Activated naive CD4-positive, alpha-beta T cell treated with anti-CD3 and anti-CD28 coated beads, Interleukin-2, amount 50 U/mL, for 72 hours (primary cell): ENCODE results near the gene OR4E2. TPM values are rescaled to one million over a fixed set of nuclear protein-coding genes. Genes with fewer than 3 reads are reported as not detected.
"Not testable (repeated sequence)": the region's sequence is repeated elsewhere in the genome, so short reads cannot be mapped to it uniquely, and the experiment has no call there.

ENCODE experiments used
- ATAC-seq, 2 donors: fragments of 150-1000 bp; cut with Tn5 transposase; 2 replicates each; pipeline ENCODE4 v1.10.0; 2021; ENCODE audit warnings: mild to moderate bottlenecking in 2 of 2, moderate library complexity in 2 of 2
- DNase-seq, 2 donors: peaks; one replicate each; pipeline ENCODE4 v3.0.0; 2021 to 2022; ENCODE audit warnings: low spot score in 2 of 2
- H3K27ac Mint-ChIP-seq, 2 donors: one replicate each; pipeline ENCODE4 v1.8.0; 2022; ENCODE audit warnings: mild to moderate bottlenecking in 2 of 2, mixed read lengths in 2 of 2
- H3K36me3 Mint-ChIP-seq, 2 donors: one replicate each; pipeline ENCODE4 v1.8.0; 2022; ENCODE audit warnings: mixed read lengths in 2 of 2
- H3K9me3 Mint-ChIP-seq, 2 donors: one replicate each; pipeline ENCODE4 v1.8.0; 2022; ENCODE audit warnings: mixed read lengths in 2 of 2
- total RNA-seq, 2 donors: library from RNA; stranded (reverse); gene quantifications; one replicate each; pipeline ENCODE4 v1.2.3, GENCODE V29; 2022

OR4E2 gene
- total RNA-seq, 2 donors from 2014 or later: 0.12 TPM; not detected in 1

DNA sequence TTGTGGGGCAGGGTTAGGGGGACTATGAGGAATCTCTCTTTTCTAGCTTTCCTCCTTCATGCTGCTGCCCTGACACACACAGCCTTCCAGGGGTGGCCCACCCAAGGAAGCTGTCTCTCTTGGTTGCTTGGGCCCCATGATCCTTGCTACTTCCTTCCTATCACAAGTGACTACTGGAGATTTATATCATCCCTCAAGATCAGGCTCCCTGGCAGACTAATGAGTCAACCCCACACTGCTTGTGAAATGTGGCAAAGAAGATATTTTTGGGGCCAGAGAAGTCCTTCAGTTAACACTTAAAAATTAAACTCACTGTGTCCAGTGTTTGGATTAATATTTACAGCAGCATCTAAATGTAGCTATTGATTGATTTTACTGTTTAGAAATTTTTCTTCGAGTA, 18.5 kb downstream of the OR4E2 start:
- Mint-ChIP-seq H3K9me3 (peaks cover 4 to 7% of the 10 kb centered on the region in 2 donors), H3K27ac (no peak overlapping the region), H3K36me3 (no peaks in the 10 kb centered on the region)
- DNase-seq (no peak), ATAC-seq (no peak)

GRCh38 chr14:21673718-21674117, 20.1 kb downstream of the OR4E2 start, which contains the start of gene OR4E1:
Gene OR4E1, minus strand, starts transcription at chr14:21673818. Its CDS starts 2,883 bp downstream, at chr14:21670935.
- H3K9me3 Mint-ChIP-seq: peaks cover 4 to 7% of the 10 kb centered on the region in 2 donors
- ATAC-seq (no peak), DNase-seq (no peak)
- no peaks in the 10 kb centered on the region for H3K36me3 Mint-ChIP-seq
- H3K27ac Mint-ChIP-seq: no peak within 1 kb of the TSS

DNA sequence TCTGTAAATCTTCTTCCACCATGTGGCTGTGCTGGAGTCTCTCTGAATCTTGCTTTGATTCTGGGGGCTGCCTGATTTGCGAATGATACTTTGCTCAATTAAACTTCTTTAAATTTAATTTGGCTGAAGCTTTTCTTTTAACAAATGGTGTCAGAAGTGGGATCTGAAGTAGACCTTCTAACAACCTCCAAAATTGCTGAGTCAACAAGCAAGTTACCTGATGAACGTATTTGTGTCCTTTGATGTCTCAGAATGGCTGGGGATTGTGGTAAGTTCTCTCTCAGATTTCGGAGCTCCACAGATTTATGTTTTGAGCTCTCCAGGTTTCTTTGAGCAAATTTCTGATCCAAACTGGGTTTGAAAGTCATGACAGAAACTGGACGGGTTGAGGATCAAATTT, 21.9 kb downstream of the OR4E2 start:
- Mint-ChIP-seq H3K27ac (no peak overlapping the region), H3K9me3 (peaks cover 4 to 7% of the 10 kb centered on the region in 2 donors), H3K36me3 (no peaks in the 10 kb centered on the region)
- no peak for DNase-seq
- ATAC-seq: no peak

GRCh38 chr14:21680072-21680471, 26.4 kb downstream of the OR4E2 start:
- Mint-ChIP-seq H3K36me3 (no peaks in the 10 kb centered on the region), H3K9me3 (peaks cover 4 to 7% of the 10 kb centered on the region in 2 donors), H3K27ac (no peak overlapping the region)
- no peak for ATAC-seq
- no peak for DNase-seq

- Mint-ChIP-seq H3K36me3 (no peaks in the 10 kb centered on the region), H3K9me3 (no peaks in the 10 kb centered on the region), H3K27ac (no peak overlapping the region)
- no peak for DNase-seq
- ATAC-seq: no peak
Measured at GRCh38 chr14:21686468-21686867, 32.8 kb downstream of the OR4E2 start.

- ATAC-seq (no peak), DNase-seq (no peak)
- no peaks in the 10 kb centered on the region for H3K36me3 Mint-ChIP-seq
- H3K9me3 Mint-ChIP-seq: no peaks in the 10 kb centered on the region
- no peak overlapping the region for H3K27ac Mint-ChIP-seq
Measured at GRCh38 chr14:21694425-21694824, 40.8 kb downstream of the OR4E2 start.

- H3K36me3 Mint-ChIP-seq, DNase-seq, ATAC-seq, H3K9me3 Mint-ChIP-seq, H3K27ac Mint-ChIP-seq: not testable (repeated sequence)
Measured at GRCh38 chr14:21697662-21698061, 44.0 kb downstream of the OR4E2 start.

GRCh38 chr14:21698538-21698937, 44.9 kb downstream of the OR4E2 start:
- ATAC-seq, H3K9me3 Mint-ChIP-seq, DNase-seq, H3K36me3 Mint-ChIP-seq, H3K27ac Mint-ChIP-seq: not testable (repeated sequence)

- no peaks in the 10 kb centered on the region for H3K9me3 Mint-ChIP-seq
- H3K27ac Mint-ChIP-seq: no peak overlapping the region
- ATAC-seq: no peak
- no peaks in the 10 kb centered on the region for H3K36me3 Mint-ChIP-seq
- no peak for DNase-seq
Measured at GRCh38 chr14:21699551-21699950, 45.9 kb downstream of the OR4E2 start.

- ATAC-seq: no peak
- H3K36me3 Mint-ChIP-seq: peaks cover 0 to 6% of the 10 kb centered on the region in 2 donors
- H3K27ac Mint-ChIP-seq: no peak overlapping the region
- no peak for DNase-seq
- H3K9me3 Mint-ChIP-seq: no peaks in the 10 kb centered on the region
Measured at GRCh38 chr14:21702316-21702715, 48.7 kb downstream of the OR4E2 start.

DNA sequence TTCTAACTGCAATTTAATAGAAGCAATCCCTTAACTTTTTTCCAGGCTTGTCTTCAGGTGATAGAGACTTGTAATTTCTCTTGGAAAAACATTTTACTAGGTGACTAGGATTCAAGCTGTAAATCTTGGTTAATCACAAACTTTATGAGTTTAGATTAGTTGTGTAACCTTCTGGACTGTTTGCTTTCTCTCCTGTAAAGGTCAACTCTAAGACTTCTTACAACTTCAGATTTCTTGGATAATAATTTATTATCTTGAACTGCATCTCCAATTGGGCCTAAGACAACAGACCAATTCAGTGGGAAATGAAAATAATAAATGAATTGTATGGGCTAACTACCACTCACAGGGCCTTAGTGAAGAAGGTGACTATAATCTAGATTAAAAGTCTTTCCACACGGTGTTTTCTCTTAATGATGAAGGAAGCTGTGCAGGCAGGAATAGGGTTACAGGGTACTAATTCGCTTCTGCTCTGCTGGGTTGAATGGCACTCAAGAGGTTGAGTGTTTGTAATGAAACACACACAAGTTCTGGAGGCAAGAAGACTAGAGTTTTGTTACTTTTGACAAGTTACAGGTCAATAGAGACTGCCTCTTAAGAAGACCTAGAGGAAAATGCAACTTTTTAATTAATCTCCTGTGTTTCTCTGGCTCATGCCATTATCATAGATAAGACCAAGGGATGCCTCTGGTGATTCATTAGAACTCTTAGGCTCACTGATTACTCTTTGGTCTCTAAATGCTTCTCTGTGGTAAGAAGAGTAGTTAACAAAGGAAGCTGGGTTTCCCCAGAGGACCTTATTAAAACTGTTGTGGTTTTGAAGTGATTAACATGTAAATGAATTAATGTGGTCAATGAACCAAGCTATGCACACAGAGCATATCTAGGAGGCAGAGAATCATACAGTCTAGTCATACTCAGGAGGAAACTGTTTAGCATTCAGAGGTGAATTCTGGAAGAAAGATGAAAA, 50.0 kb downstream of the OR4E2 start:
- Mint-ChIP-seq H3K36me3 (peaks cover 0 to 6% of the 10 kb centered on the region in 2 donors), H3K27ac (peak overlapping the region in 1 of 2 donors; percentile 46), H3K9me3 (no peaks in the 10 kb centered on the region)
- ATAC-seq: peak; percentile 93 to 95
- DNase-seq: no peak

GRCh38 chr14:21704338-21704737, 50.7 kb downstream of the OR4E2 start:
- Mint-ChIP-seq H3K36me3 (peaks cover 0 to 6% of the 10 kb centered on the region in 2 donors), H3K27ac (peak overlapping the region in 1 of 2 donors; percentile 46), H3K9me3 (no peaks in the 10 kb centered on the region)
- DNase-seq (no peak), ATAC-seq (peak; percentile 30 to 75)

GRCh38 chr14:21711360-21711961, 57.8 kb downstream of the OR4E2 start:
- Mint-ChIP-seq H3K27ac (peak overlapping the region in 1 of 2 donors; percentile 60), H3K36me3 (peaks cover 0 to 5% of the 10 kb centered on the region in 2 donors), H3K9me3 (no peaks in the 10 kb centered on the region)
- peak; percentile 63 to 66 for ATAC-seq
- peak in 1 of 2 donors; percentile 31 for DNase-seq

DNA sequence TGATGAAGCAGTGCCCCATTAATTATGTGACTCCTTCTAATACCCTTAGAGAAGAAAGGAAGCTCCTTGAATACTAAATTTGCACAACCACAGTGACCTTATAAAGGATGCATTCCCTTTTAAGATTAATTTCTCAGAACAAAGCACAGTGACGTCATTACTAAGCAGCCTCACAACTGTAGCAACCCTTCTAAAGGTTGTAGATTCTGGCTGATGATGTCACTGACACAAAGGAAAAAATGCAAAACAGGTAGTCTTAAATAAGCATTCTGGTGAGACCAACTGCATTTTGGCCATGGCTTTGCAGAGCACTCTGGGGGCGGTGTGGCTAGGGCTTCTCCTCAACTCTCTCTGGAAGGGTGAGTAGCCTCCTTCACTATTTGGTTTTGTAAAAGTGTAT, 58.4 kb downstream of the OR4E2 start:
- H3K27ac Mint-ChIP-seq: peak overlapping the region in 1 of 2 donors; percentile 60
- ATAC-seq (peak in 1 of 2 donors; percentile 49), DNase-seq (no peak)
- H3K9me3 Mint-ChIP-seq: no peaks in the 10 kb centered on the region
- no peaks in the 10 kb centered on the region for H3K36me3 Mint-ChIP-seq

- no peaks in the 10 kb centered on the region for H3K36me3 Mint-ChIP-seq
- peak overlapping the region in 1 of 2 donors; percentile 45 for H3K27ac Mint-ChIP-seq
- DNase-seq: no peak
Measured at GRCh38 chr14:21714318-21714929, 60.8 kb downstream of the OR4E2 start.

More at GRCh38 chr14:21714318-21714929, 60.8 kb downstream of the OR4E2 start:
- ATAC-seq: peak; percentile 26 to 50
- H3K9me3 Mint-ChIP-seq: no peaks in the 10 kb centered on the region
